IMR-90 (cell line): ENCODE data around the gene MYH9. TPM values are rescaled to one million over a fixed set of nuclear protein-coding genes. Genes with fewer than 3 reads are reported as not detected.

ENCODE experiments used
- ATAC-seq: fragments of 200-7000 bp; cut with Tn5 transposase; 2 replicates; pipeline ENCODE4 v1.9.1; 2020; ENCODE audit warnings: low read depth, mild to moderate bottlenecking, moderate library complexity
- BruUV-seq: library from RNA; stranded (reverse); fragments of 400-500 nt; replicated peaks from 2 replicates; lab custom pipeline; 2021; lab: Mats Ljungman, UMichigan
- CTCF ChIA-PET: fragments of 300-600 bp; formaldehyde crosslinking; extraction: SDS; loops from one replicate; lab custom pipeline; 2021; ENCODE audit warnings: antibody characterized with exemption; lab: Yijun Ruan, JAX
- POLR2A ChIA-PET: fragments of 300-600 bp; sonication (Branson Sonifier 250); formaldehyde crosslinking; loops from one replicate; lab custom pipeline; 2022; ENCODE audit warnings: antibody characterized with exemption; ENCODE audit not compliant: unreplicated experiment; lab: Charles Lee
- DNase-seq: peaks from one replicate; pipeline ENCODE4 v3.0.0; 2013
- H2AFZ ChIP-seq: replicated peaks from 2 replicates; pipeline ENCODE3; 2013; ENCODE audit warnings: low read length, mild to moderate bottlenecking; ENCODE audit not compliant: poor library complexity
- H2AK5ac ChIP-seq: 2 replicates; pipeline ENCODE4 v1.6.1; 2013; ENCODE audit warnings: low read depth, low read length, inconsistent platforms
- H2AK9ac ChIP-seq: replicated peaks from 2 replicates; pipeline ENCODE3; 2013; ENCODE audit warnings: mild to moderate bottlenecking, low read depth, low read length, moderate library complexity; ENCODE audit not compliant: poor library complexity
- H2BK120ac ChIP-seq: 2 replicates; pipeline ENCODE4 v1.6.1; 2013; ENCODE audit warnings: low read depth, low read length, inconsistent platforms
- H2BK15ac ChIP-seq: 3 replicates; pipeline ENCODE4 v1.6.1; 2013; ENCODE audit warnings: low read depth, low read length, inconsistent platforms
- H2BK20ac ChIP-seq: 2 replicates; pipeline ENCODE4 v1.6.1; 2013; ENCODE audit warnings: low read depth, mild to moderate bottlenecking, inconsistent platforms, low read length, moderate library complexity
- H2BK5ac ChIP-seq: 2 replicates; pipeline ENCODE4 v1.6.1; 2013; ENCODE audit warnings: mild to moderate bottlenecking, low read depth, low read length, inconsistent platforms; ENCODE audit not compliant: poor library complexity, severe bottlenecking
- H3K14ac ChIP-seq: replicated peaks from 2 replicates; pipeline ENCODE4 v1.6.1; 2013; ENCODE audit warnings: low read depth, low read length, inconsistent platforms
- H3K18ac ChIP-seq: 2 replicates; pipeline ENCODE4 v1.6.1; 2013; ENCODE audit warnings: low read depth, low read length, control low read depth
- H3K23ac ChIP-seq: 2 replicates; pipeline ENCODE4 v1.6.1; 2013; ENCODE audit warnings: low read depth, low read length, inconsistent platforms
- H3K27ac ChIP-seq: 2 replicates; pipeline ENCODE4 v1.5.1; 2013; ENCODE audit warnings: mild to moderate bottlenecking, control low read depth, low read length; ENCODE audit not compliant: insufficient read depth
- H3K27me3 ChIP-seq: 2 replicates; pipeline ENCODE4 v1.6.1; 2013; ENCODE audit warnings: low read length; ENCODE audit not compliant: control insufficient read depth, insufficient read depth
- H3K36me3 ChIP-seq: 2 replicates; pipeline ENCODE4 v1.6.1; 2013; ENCODE audit warnings: low read length, mixed read lengths; ENCODE audit not compliant: control insufficient read depth, insufficient read depth
- H3K4ac ChIP-seq: 2 replicates; pipeline ENCODE4 v1.6.1; 2013; ENCODE audit warnings: low read depth, low read length, inconsistent platforms
- H3K4me1 ChIP-seq: 2 replicates; pipeline ENCODE4 v1.6.1; 2013; ENCODE audit warnings: low read length, mixed read lengths; ENCODE audit not compliant: control insufficient read depth, insufficient read depth
- H3K4me2 ChIP-seq: 2 replicates; pipeline ENCODE4 v1.6.1; 2013; ENCODE audit warnings: low read depth, mild to moderate bottlenecking, control low read depth, low read length, moderate library complexity
- H3K4me3 ChIP-seq: 2 replicates; pipeline ENCODE4 v1.5.1; 2013; ENCODE audit warnings: low read depth, mild to moderate bottlenecking, control low read depth, low read length, moderate library complexity; ENCODE audit not compliant: insufficient read depth
- H3K56ac ChIP-seq: 2 replicates; pipeline ENCODE4 v1.6.1; 2013; ENCODE audit warnings: low read length, inconsistent platforms; ENCODE audit not compliant: insufficient read depth; ENCODE audit errors: extremely low read depth
- H3K79me1 ChIP-seq, 2 experiments: 2 replicates each; pipeline ENCODE4 v1.6.1; 2013; ENCODE audit warnings: low read length in 2 of 2, inconsistent platforms in 1 of 2, low read depth in 1 of 2
- H3K9ac ChIP-seq: 2 replicates; pipeline ENCODE4 v1.6.1; 2013; ENCODE audit warnings: low read depth, low read length, control low read depth
- H3K9me1 ChIP-seq: 2 replicates; pipeline ENCODE4 v1.6.1; 2013; ENCODE audit warnings: low read length, inconsistent platforms; ENCODE audit not compliant: insufficient read depth
- H3K9me3 ChIP-seq: 2 replicates; pipeline ENCODE4 v1.6.1; 2013; ENCODE audit warnings: low read length; ENCODE audit not compliant: control insufficient read depth, insufficient read depth
- H4K20me1 ChIP-seq: 2 replicates; pipeline ENCODE4 v1.6.1; 2013; ENCODE audit warnings: low read length, inconsistent platforms; ENCODE audit not compliant: insufficient read depth
- H4K5ac ChIP-seq: 2 replicates; pipeline ENCODE4 v1.6.1; 2013; ENCODE audit warnings: mild to moderate bottlenecking, low read depth, low read length, control low read depth
- H4K8ac ChIP-seq, 2 experiments: 2 replicates each; pipeline ENCODE4 v1.6.1; 2013; ENCODE audit warnings: low read depth in 2 of 2, low read length in 2 of 2, control low read depth in 1 of 2, inconsistent platforms in 1 of 2
- H4K91ac ChIP-seq: 2 replicates; pipeline ENCODE4 v1.6.1; 2013; ENCODE audit warnings: low read depth, low read length, inconsistent platforms; ENCODE audit not compliant: insufficient read depth
- BHLHE40 ChIP-seq: fragments of 150-350 bp; IDR thresholded peaks from 2 replicates; pipeline ENCODE4 v1.6.1; 2016; ENCODE audit warnings: mild to moderate bottlenecking, low read depth, low read length
- CHD1 ChIP-seq: IDR thresholded peaks from 2 replicates; pipeline ENCODE4 v1.6.1; 2012; ENCODE audit warnings: low read depth, low read length, improper control_type of control experiment
- MAFK ChIP-seq: IDR thresholded peaks from 2 replicates; pipeline ENCODE4 v1.6.1; 2012; ENCODE audit warnings: low read depth, low read length, improper control_type of control experiment
- MAZ ChIP-seq: IDR thresholded peaks from 2 replicates; pipeline ENCODE4 v1.6.1; 2012; ENCODE audit warnings: low read depth, mild to moderate bottlenecking, low read length, improper control_type of control experiment, moderate library complexity, borderline replicate concordance
- NFE2L2 ChIP-seq: fragments of 150-350 bp; IDR thresholded peaks from 2 replicates; pipeline ENCODE4 v1.6.1; 2016; ENCODE audit warnings: low read depth, mild to moderate bottlenecking, low read length
- RFX5 ChIP-seq: IDR thresholded peaks from 2 replicates; pipeline ENCODE4 v1.8.0; 2012; ENCODE audit warnings: low read depth, mild to moderate bottlenecking, low read length, moderate library complexity
- WGBS, 2 experiments: methylation state at CpG; one replicate each; pipeline versions ENCODE4 v1.1.5 to v1.1.7; 2013; ENCODE audit warnings: missing lambda C conversion rate in 2 of 2; ENCODE audit not compliant: insufficient read length in 1 of 2; ENCODE audit errors: extremely low coverage in 2 of 2; 5-methylcytosine and 5-hydroxymethylcytosine counted together
- dilution Hi-C: fragments of 300-500 bp; cut with HindIII; formaldehyde crosslinking; loops from one replicate; pipeline ENCODE4 v1.14.3; 2018; ENCODE audit warnings: low sequenced_read_pairs; ENCODE audit not compliant: unreplicated experiment
- in situ Hi-C: fragments of 300-500 bp; cut with MboI; formaldehyde crosslinking; loops from 3 replicates; pipeline ENCODE4 v1.14.3; 2019; ENCODE audit warnings: low sequenced_read_pairs, inconsistent platforms, mixed read lengths
- intact Hi-C: fragments of 100-400 bp; cut with micrococcal nuclease; formaldehyde crosslinking; loops from 2 replicates; pipeline ENCODE4 v1.10.0; 2022
- polyA plus RNA-seq, 3 experiments: library from polyadenylated mRNA; depleted of rRNA; stranded (reverse); fragments of >200 nt; gene quantifications; 2 replicates each; pipeline ENCODE4 v1.2.3, GENCODE V29; 2012; ENCODE audit warnings: low replicate concordance in 1 of 3
- total RNA-seq: library from RNA; depleted of rRNA; stranded (reverse); fragments of >200 nt; gene quantifications from 2 replicates; pipeline ENCODE4 v1.2.3, GENCODE V29; 2012

The MYH9 gene
- total and polyA plus RNA-seq, 2 of the 4 experiments (the other 2 are of a cell fraction) = 475 to 554 TPM

DNA sequence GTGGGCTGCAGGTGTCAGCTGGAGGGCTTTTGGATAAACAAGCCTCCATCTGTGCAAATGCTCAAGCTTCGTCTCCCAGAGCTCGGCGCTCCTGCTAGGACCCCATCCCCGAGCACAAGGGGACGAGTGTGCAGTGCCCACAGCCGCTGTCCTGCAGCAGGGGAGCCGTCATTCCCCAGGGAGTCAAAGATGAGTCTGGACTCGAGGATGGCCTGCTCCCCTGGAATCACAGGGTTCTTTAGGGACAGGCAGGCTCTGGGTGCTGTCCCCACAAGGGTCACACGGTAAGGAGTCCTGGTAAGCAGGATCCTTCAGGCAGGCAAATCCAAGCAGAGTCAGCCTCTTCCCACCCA is 84.7 kb downstream of the MYH9 start:
- Histone ChIP-seq H3K14ac (peak overlapping the region; percentile 91), H4K5ac (peak overlapping the region; percentile 89), H2AK9ac (peak overlapping the region; percentile 74), H4K20me1 (peaks cover 90% of the 10 kb centered on the region), H2BK15ac (peak overlapping the region; percentile 73; the same call in 2 of the 3 replicates), H3K4me2 (no peak overlapping the region), H3K9me3 (no peaks in the 10 kb centered on the region), H3K9me1 (peaks cover 9% of the 10 kb centered on the region), H3K4me1 (peaks cover 21% of the 10 kb centered on the region), H3K23ac (peak overlapping the region; percentile 95), H3K9ac (peak overlapping the region; percentile 33), H3K4me3 (no peak overlapping the region), H4K8ac (peak overlapping the region; percentile 83 to 91; a peak in 3 of 4 replicates), H2BK120ac (peak overlapping the region; percentile 94), H2AK5ac (peak overlapping the region; percentile 95), H3K36me3 (peaks cover 92% of the 10 kb centered on the region), H2BK20ac (peak overlapping the region; percentile 92; the same call in 1 of the 2 replicates), H3K79me1 (peaks cover 53 to 92% of the 10 kb centered on the region in 2 experiments), H3K4ac (peak overlapping the region; percentile 96), H3K56ac (peak overlapping the region; percentile 81; the same call in 1 of the 2 replicates), H3K27me3 (no peaks in the 10 kb centered on the region), H2BK5ac (peak overlapping the region; percentile 99), H2AFZ (no peak overlapping the region), H3K27ac (peak overlapping the region; percentile 98), H4K91ac (peak overlapping the region; percentile 94), H3K18ac (peak overlapping the region; percentile 13; the same call in 1 of the 2 replicates)
- ChIA-PET CTCF (no interaction called here), POLR2A (no interaction called here)
- ATAC-seq = no peak
- no TSS peak for BruUV-seq
- 96% methylated on average over 4 of the region's 9 CpGs; no CpG with 5 or more reads in 1 of the 2 experiments for WGBS, 2 experiments
- in situ Hi-C loops (no loop called here), dilution Hi-C loops (no loop called here), intact Hi-C loops (no loop called here)
- TF ChIP-seq BHLHE40 = no peak
- no peak for TF ChIP-seq MAZ
- no peak for TF ChIP-seq NFE2L2
- TF ChIP-seq MAFK = no peak
- TF ChIP-seq RFX5 = no peak
- TF ChIP-seq CHD1 = no peak
- no peak for DNase-seq
